ENCODE measurements around the gene SF3B3. TPM values are rescaled to one million over a fixed set of nuclear protein-coding genes. Genes with fewer than 3 reads are reported as not detected.

SF3B3 gene
- total RNA-seq, 2 experiments from 2014 or later, result 195 to 441 TPM

GRCh38 chr16:70576431-70577255, 53.0 kb downstream of the SF3B3 start:
- no peaks in the 10 kb centered on the region for H3K79me2 ChIP-seq (ENCODE audit: insufficient read depth, low read depth, low read length)
- H3K4me1 ChIP-seq (ENCODE audit: insufficient read depth, low read length, poor library complexity, severe bottlenecking), result peaks cover 5% of the 10 kb centered on the region
- H2AFZ ChIP-seq (ENCODE audit: low read length), result no peak overlapping the region
- no TSS peak for BruUV-seq (replicated peaks)
- intact Hi-C loops (cut with micrococcal nuclease; ENCODE audit: unreplicated experiment), result no loop called here
- no peaks in the 10 kb centered on the region for H3K9me3 ChIP-seq (ENCODE audit: low read length)
- H3K36me3 ChIP-seq (ENCODE audit: insufficient read depth, low read length), result peaks cover 40% of the 10 kb centered on the region
- no peaks in the 10 kb centered on the region for H3K9me2 ChIP-seq (ENCODE audit: insufficient read depth, low read length)
- H3K4me2 ChIP-seq (ENCODE audit: low read length), result no peak overlapping the region
- CTCF ChIA-PET (ENCODE audit: unreplicated experiment), result no interaction called here
- peak; percentile 28 for DNase-seq (ENCODE audit: low spot score)
- POLR2A ChIA-PET, result no interaction called here
- TF ChIP-seq, protein P1, sequence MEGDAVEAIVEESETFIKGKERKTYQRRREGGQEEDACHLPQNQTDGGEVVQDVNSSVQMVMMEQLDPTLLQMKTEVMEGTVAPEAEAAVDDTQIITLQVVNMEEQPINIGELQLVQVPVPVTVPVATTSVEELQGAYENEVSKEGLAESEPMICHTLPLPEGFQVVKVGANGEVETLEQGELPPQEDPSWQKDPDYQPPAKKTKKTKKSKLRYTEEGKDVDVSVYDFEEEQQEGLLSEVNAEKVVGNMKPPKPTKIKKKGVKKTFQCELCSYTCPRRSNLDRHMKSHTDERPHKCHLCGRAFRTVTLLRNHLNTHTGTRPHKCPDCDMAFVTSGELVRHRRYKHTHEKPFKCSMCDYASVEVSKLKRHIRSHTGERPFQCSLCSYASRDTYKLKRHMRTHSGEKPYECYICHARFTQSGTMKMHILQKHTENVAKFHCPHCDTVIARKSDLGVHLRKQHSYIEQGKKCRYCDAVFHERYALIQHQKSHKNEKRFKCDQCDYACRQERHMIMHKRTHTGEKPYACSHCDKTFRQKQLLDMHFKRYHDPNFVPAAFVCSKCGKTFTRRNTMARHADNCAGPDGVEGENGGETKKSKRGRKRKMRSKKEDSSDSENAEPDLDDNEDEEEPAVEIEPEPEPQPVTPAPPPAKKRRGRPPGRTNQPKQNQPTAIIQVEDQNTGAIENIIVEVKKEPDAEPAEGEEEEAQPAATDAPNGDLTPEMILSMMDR (conservative IDR thresholded peaks at IDR 0.05; ENCODE audit: low read length), result no peak
- TF ChIP-seq EZH2phosphoT487 (IDR thresholded peaks at IDR 0.05; ENCODE audit: borderline replicate concordance, low read depth, low read length), result no peak
- peak overlapping the region; percentile 18 for H3K27ac ChIP-seq (ENCODE audit: low read depth, low read length, poor library complexity, severe bottlenecking)
- H3K4me3 ChIP-seq (ENCODE audit: low read depth, low read length, poor library complexity, severe bottlenecking), result no peak overlapping the region
- 0 out of 2 replicates have a peak, but pooled peaks cover 6% of the 10 kb centered on the region for H4K20me1 ChIP-seq (ENCODE audit: insufficient read depth, low read length)

DNA sequence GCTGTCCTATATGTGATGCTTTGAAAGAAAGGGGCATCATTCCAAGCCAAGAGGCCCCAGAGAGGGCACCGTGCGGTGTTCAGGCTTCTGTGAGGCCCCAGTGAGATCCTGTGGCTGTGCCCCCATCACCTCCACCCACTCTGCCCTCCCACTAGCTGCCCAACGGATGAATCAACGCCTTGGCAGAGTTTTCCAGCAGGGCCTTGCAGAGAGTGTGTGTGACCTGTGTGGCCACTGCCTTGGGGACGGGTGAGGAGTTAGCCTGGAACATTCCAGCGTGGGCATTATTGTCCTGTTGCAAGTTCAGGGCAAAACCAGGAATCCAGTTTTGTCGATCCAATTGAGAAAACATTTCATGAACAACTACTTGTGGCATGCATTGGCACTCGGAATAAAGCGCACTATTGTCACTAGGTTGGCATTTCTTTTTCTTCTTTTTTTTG, 53.7 kb downstream of the SF3B3 start:
- no peaks in the 10 kb centered on the region for H3K9me2 ChIP-seq (ENCODE audit: insufficient read depth, low read length)
- no TSS peak for BruUV-seq (replicated peaks)
- peaks cover 34% of the 10 kb centered on the region for H3K36me3 ChIP-seq (ENCODE audit: insufficient read depth, low read length)
- 0 out of 2 replicates have a peak, but pooled peaks cover 6% of the 10 kb centered on the region for H4K20me1 ChIP-seq (ENCODE audit: insufficient read depth, low read length)
- H3K27ac ChIP-seq (ENCODE audit: low read depth, low read length, poor library complexity, severe bottlenecking), result no peak overlapping the region
- no peak overlapping the region for H3K4me2 ChIP-seq (ENCODE audit: low read length)
- H2AFZ ChIP-seq (ENCODE audit: low read length), result no peak overlapping the region
- H3K9me3 ChIP-seq (ENCODE audit: low read length), result no peaks in the 10 kb centered on the region
- intact Hi-C loops (cut with micrococcal nuclease; ENCODE audit: unreplicated experiment), result no loop called here
- TF ChIP-seq, protein P1 (conservative IDR thresholded peaks at IDR 0.05; ENCODE audit: low read length), result no peak
- no peak for TF ChIP-seq EZH2phosphoT487 (IDR thresholded peaks at IDR 0.05; ENCODE audit: borderline replicate concordance, low read depth, low read length)
- ChIA-PET CTCF (ENCODE audit: unreplicated experiment) (no interaction called here), POLR2A (no interaction called here)
- DNase-seq (ENCODE audit: low spot score), result no peak
- H3K79me2 ChIP-seq (ENCODE audit: insufficient read depth, low read depth, low read length), result no peaks in the 10 kb centered on the region
- peaks cover 5% of the 10 kb centered on the region for H3K4me1 ChIP-seq (ENCODE audit: insufficient read depth, low read length, poor library complexity, severe bottlenecking)
- no peak overlapping the region for H3K4me3 ChIP-seq (ENCODE audit: low read depth, low read length, poor library complexity, severe bottlenecking)

DNA sequence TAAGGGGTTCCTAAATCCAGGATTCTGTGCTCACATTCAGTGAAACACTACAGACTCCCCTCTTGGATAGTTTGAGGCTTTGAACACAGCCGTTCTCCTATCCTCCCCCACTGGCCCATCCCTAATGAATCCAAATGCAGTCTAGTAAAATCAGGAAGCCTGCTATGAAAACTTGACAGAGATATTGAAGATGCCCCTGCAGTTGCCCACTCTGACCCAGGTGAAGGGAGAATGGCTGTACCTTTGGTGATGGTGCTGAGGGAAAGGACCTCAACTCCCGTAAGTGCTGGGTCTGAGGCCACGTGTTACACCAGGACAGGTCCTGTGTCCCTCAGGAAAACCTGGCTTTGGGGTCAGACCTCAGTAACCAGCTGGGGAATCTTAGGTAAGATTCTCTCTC, 54.4 kb downstream of the SF3B3 start:
- H2AFZ ChIP-seq (ENCODE audit: low read length), result no peak overlapping the region
- ChIA-PET CTCF (ENCODE audit: unreplicated experiment) (no interaction called here), POLR2A (interaction anchor here (0.7 kb wide), 2 partner anchors 134 to 1205 kb away, joined by 5 to 6 read pairs; no protein-coding TSS in a partner anchor)
- no TSS peak for BruUV-seq (replicated peaks)
- 0 out of 2 replicates have a peak, but pooled peaks cover 6% of the 10 kb centered on the region for H4K20me1 ChIP-seq (ENCODE audit: insufficient read depth, low read length)
- DNase-seq (ENCODE audit: low spot score), result no peak
- no peak overlapping the region for H3K27ac ChIP-seq (ENCODE audit: low read depth, low read length, poor library complexity, severe bottlenecking)
- H3K9me2 ChIP-seq (ENCODE audit: insufficient read depth, low read length), result no peaks in the 10 kb centered on the region
- H3K4me2 ChIP-seq (ENCODE audit: low read length), result no peak overlapping the region
- H3K79me2 ChIP-seq (ENCODE audit: insufficient read depth, low read depth, low read length), result no peaks in the 10 kb centered on the region
- no peak for TF ChIP-seq EZH2phosphoT487 (IDR thresholded peaks at IDR 0.05; ENCODE audit: borderline replicate concordance, low read depth, low read length)
- TF ChIP-seq, protein P1 (conservative IDR thresholded peaks at IDR 0.05; ENCODE audit: low read length), result no peak
- H3K4me1 ChIP-seq (ENCODE audit: insufficient read depth, low read length, poor library complexity, severe bottlenecking), result peaks cover 5% of the 10 kb centered on the region
- intact Hi-C loops (cut with micrococcal nuclease; ENCODE audit: unreplicated experiment), result no loop called here
- no peaks in the 10 kb centered on the region for H3K9me3 ChIP-seq (ENCODE audit: low read length)
- H3K4me3 ChIP-seq (ENCODE audit: low read depth, low read length, poor library complexity, severe bottlenecking), result no peak overlapping the region
- H3K36me3 ChIP-seq (ENCODE audit: insufficient read depth, low read length), result peaks cover 26% of the 10 kb centered on the region

All from OCI-LY7 (cell line).